ENCODE measurements around the gene EIF4E.
"Not testable (repeated sequence)": the region's sequence is repeated elsewhere in the genome, so short reads cannot be mapped to it uniquely, and the experiment has no call there.

EIF4E gene

GRCh38 chr4:98934851-98935250 lies 5.9 kb upstream of the EIF4E start:
- not testable (repeated sequence) for H3K9me3 ChIP-seq (ENCODE audit: control insufficient read depth in 5 of 5, low read length in 5 of 5); H3K4me1 ChIP-seq (ENCODE audit: control insufficient read depth in 5 of 5, insufficient read depth in 5 of 5, low read length in 5 of 5); H3K9ac ChIP-seq (ENCODE audit: low read length in 5 of 5); H3K27ac ChIP-seq (ENCODE audit: low read depth, low read length); H3K27me3 ChIP-seq (ENCODE audit: control insufficient read depth in 5 of 5, insufficient read depth in 4 of 5, low read length in 5 of 5); H3K36me3 ChIP-seq (ENCODE audit: control insufficient read depth in 5 of 5, insufficient read depth in 5 of 5, low read length in 5 of 5); H3K4me3 ChIP-seq (ENCODE audit: low read depth in 1 of 5, low read length in 5 of 5)

GRCh38 chr4:98932539-98932938 lies 3.6 kb upstream of the EIF4E start:
- Histone ChIP-seq H3K4me3 (ENCODE audit: low read depth in 1 of 5, low read length in 5 of 5) (no peak overlapping the region), H3K27me3 (ENCODE audit: control insufficient read depth in 5 of 5, insufficient read depth in 4 of 5, low read length in 5 of 5) (no peaks in the 10 kb centered on the region), H3K4me1 (ENCODE audit: control insufficient read depth in 5 of 5, insufficient read depth in 5 of 5, low read length in 5 of 5) (peaks cover 3 to 20% (median 8%) of the 10 kb centered on the region in 5 donors), H3K9me3 (ENCODE audit: control insufficient read depth in 5 of 5, low read length in 5 of 5) (no peaks in the 10 kb centered on the region), H3K36me3 (ENCODE audit: control insufficient read depth in 5 of 5, insufficient read depth in 5 of 5, low read length in 5 of 5) (no peaks in the 10 kb centered on the region), H3K27ac (ENCODE audit: low read depth, low read length) (no peak overlapping the region), H3K9ac (ENCODE audit: low read length in 5 of 5) (no peak overlapping the region)

GRCh38 chr4:98930311-98930865 lies 1.5 kb upstream of the EIF4E start:
- Histone ChIP-seq H3K36me3 (ENCODE audit: control insufficient read depth in 5 of 5, insufficient read depth in 5 of 5, low read length in 5 of 5) (no peaks in the 10 kb centered on the region), H3K4me3 (ENCODE audit: low read depth in 1 of 5, low read length in 5 of 5) (peak overlapping the region; percentile 12 to 99 (median 82)), H3K4me1 (ENCODE audit: control insufficient read depth in 5 of 5, insufficient read depth in 5 of 5, low read length in 5 of 5) (peaks cover 3 to 20% (median 11%) of the 10 kb centered on the region in 5 donors), H3K27ac (ENCODE audit: low read depth, low read length) (peak overlapping the region; percentile 100), H3K9ac (ENCODE audit: low read length in 5 of 5) (peak overlapping the region in 4 of 5 donors; percentile 50 to 100 (median 100)), H3K9me3 (ENCODE audit: control insufficient read depth in 5 of 5, low read length in 5 of 5) (no peaks in the 10 kb centered on the region), H3K27me3 (ENCODE audit: control insufficient read depth in 5 of 5, insufficient read depth in 4 of 5, low read length in 5 of 5) (no peaks in the 10 kb centered on the region)

- H3K27ac ChIP-seq (ENCODE audit: low read depth, low read length), result peak overlapping the region; percentile 100
- H3K9ac ChIP-seq (ENCODE audit: low read length in 5 of 5), result peak overlapping the region; percentile 86 to 100 (median 99)
- no peaks in the 10 kb centered on the region for H3K36me3 ChIP-seq (ENCODE audit: control insufficient read depth in 5 of 5, insufficient read depth in 5 of 5, low read length in 5 of 5)
- peak overlapping the region; percentile 77 to 99 (median 93) for H3K4me3 ChIP-seq (ENCODE audit: low read depth in 1 of 5, low read length in 5 of 5)
- H3K4me1 ChIP-seq (ENCODE audit: control insufficient read depth in 5 of 5, insufficient read depth in 5 of 5, low read length in 5 of 5), result peaks cover 3 to 20% (median 11%) of the 10 kb centered on the region in 5 donors
- no peaks in the 10 kb centered on the region for H3K9me3 ChIP-seq (ENCODE audit: control insufficient read depth in 5 of 5, low read length in 5 of 5)
- H3K27me3 ChIP-seq (ENCODE audit: control insufficient read depth in 5 of 5, insufficient read depth in 4 of 5, low read length in 5 of 5), result no peaks in the 10 kb centered on the region
These were observed 671 bp upstream of the EIF4E start for GRCh38 chr4:98929341-98930267.

GRCh38 chr4:98928131-98928504 lies 815 bp downstream of the EIF4E start:
- no peaks in the 10 kb centered on the region for H3K36me3 ChIP-seq (ENCODE audit: control insufficient read depth in 5 of 5, insufficient read depth in 5 of 5, low read length in 5 of 5)
- H3K4me1 ChIP-seq (ENCODE audit: control insufficient read depth in 5 of 5, insufficient read depth in 5 of 5, low read length in 5 of 5), result peaks cover 3 to 20% (median 11%) of the 10 kb centered on the region in 5 donors
- peak overlapping the region; percentile 100 for H3K27ac ChIP-seq (ENCODE audit: low read depth, low read length)
- peak overlapping the region; percentile 77 to 97 (median 93) for H3K4me3 ChIP-seq (ENCODE audit: low read depth in 1 of 5, low read length in 5 of 5)
- H3K9ac ChIP-seq (ENCODE audit: low read length in 5 of 5), result peak overlapping the region; percentile 77 to 100 (median 98)
- H3K27me3 ChIP-seq (ENCODE audit: control insufficient read depth in 5 of 5, insufficient read depth in 4 of 5, low read length in 5 of 5), result no peaks in the 10 kb centered on the region
- H3K9me3 ChIP-seq (ENCODE audit: control insufficient read depth in 5 of 5, low read length in 5 of 5), result no peaks in the 10 kb centered on the region

- not testable (repeated sequence) for H3K36me3 ChIP-seq (ENCODE audit: control insufficient read depth in 5 of 5, insufficient read depth in 5 of 5, low read length in 5 of 5); H3K4me3 ChIP-seq (ENCODE audit: low read depth in 1 of 5, low read length in 5 of 5); H3K9ac ChIP-seq (ENCODE audit: low read length in 5 of 5); H3K9me3 ChIP-seq (ENCODE audit: control insufficient read depth in 5 of 5, low read length in 5 of 5); H3K27ac ChIP-seq (ENCODE audit: low read depth, low read length); H3K27me3 ChIP-seq (ENCODE audit: control insufficient read depth in 5 of 5, insufficient read depth in 4 of 5, low read length in 5 of 5)
- H3K4me1 ChIP-seq (ENCODE audit: control insufficient read depth in 5 of 5, insufficient read depth in 5 of 5, low read length in 5 of 5), result peaks cover 3 to 20% (median 11%) of the 10 kb centered on the region in 5 donors
These were observed 2.7 kb downstream of the EIF4E start for GRCh38 chr4:98926257-98926656.

- no peaks in the 10 kb centered on the region for H3K9me3 ChIP-seq (ENCODE audit: control insufficient read depth in 5 of 5, low read length in 5 of 5)
- H3K4me1 ChIP-seq (ENCODE audit: control insufficient read depth in 5 of 5, insufficient read depth in 5 of 5, low read length in 5 of 5), result peaks cover 0 to 2% (median 0%) of the 10 kb centered on the region in 5 donors
- H3K9ac ChIP-seq (ENCODE audit: low read length in 5 of 5), result no peak overlapping the region
- peaks cover 0 to 4% (median 3%) of the 10 kb centered on the region in 5 donors for H3K36me3 ChIP-seq (ENCODE audit: control insufficient read depth in 5 of 5, insufficient read depth in 5 of 5, low read length in 5 of 5)
- no peaks in the 10 kb centered on the region for H3K27me3 ChIP-seq (ENCODE audit: control insufficient read depth in 5 of 5, insufficient read depth in 4 of 5, low read length in 5 of 5)
- no peak overlapping the region for H3K27ac ChIP-seq (ENCODE audit: low read depth, low read length)
- no peak overlapping the region for H3K4me3 ChIP-seq (ENCODE audit: low read depth in 1 of 5, low read length in 5 of 5)
These were observed 7.6 kb downstream of the EIF4E start for GRCh38 chr4:98921292-98921691.

- Histone ChIP-seq H3K27ac (ENCODE audit: low read depth, low read length) (no peak overlapping the region), H3K4me1 (ENCODE audit: control insufficient read depth in 5 of 5, insufficient read depth in 5 of 5, low read length in 5 of 5) (peaks cover 0 to 2% (median 0%) of the 10 kb centered on the region in 5 donors), H3K9ac (ENCODE audit: low read length in 5 of 5) (no peak overlapping the region), H3K4me3 (ENCODE audit: low read depth in 1 of 5, low read length in 5 of 5) (no peak overlapping the region), H3K36me3 (ENCODE audit: control insufficient read depth in 5 of 5, insufficient read depth in 5 of 5, low read length in 5 of 5) (peaks cover 0 to 4% (median 3%) of the 10 kb centered on the region in 5 donors), H3K9me3 (ENCODE audit: control insufficient read depth in 5 of 5, low read length in 5 of 5) (no peaks in the 10 kb centered on the region), H3K27me3 (ENCODE audit: control insufficient read depth in 5 of 5, insufficient read depth in 4 of 5, low read length in 5 of 5) (no peaks in the 10 kb centered on the region)
These were observed 8.9 kb downstream of the EIF4E start for GRCh38 chr4:98919996-98920395.

- H3K27ac ChIP-seq (ENCODE audit: low read depth, low read length); H3K4me3 ChIP-seq (ENCODE audit: low read depth in 1 of 5, low read length in 5 of 5); H3K36me3 ChIP-seq (ENCODE audit: control insufficient read depth in 5 of 5, insufficient read depth in 5 of 5, low read length in 5 of 5); H3K9me3 ChIP-seq (ENCODE audit: control insufficient read depth in 5 of 5, low read length in 5 of 5); H3K27me3 ChIP-seq (ENCODE audit: control insufficient read depth in 5 of 5, insufficient read depth in 4 of 5, low read length in 5 of 5); H3K4me1 ChIP-seq (ENCODE audit: control insufficient read depth in 5 of 5, insufficient read depth in 5 of 5, low read length in 5 of 5); H3K9ac ChIP-seq (ENCODE audit: low read length in 5 of 5): not testable (repeated sequence)
These were observed 18.2 kb downstream of the EIF4E start for GRCh38 chr4:98910728-98911127.

- Histone ChIP-seq H3K36me3 (ENCODE audit: control insufficient read depth in 5 of 5, insufficient read depth in 5 of 5, low read length in 5 of 5) (no peaks in the 10 kb centered on the region), H3K27me3 (ENCODE audit: control insufficient read depth in 5 of 5, insufficient read depth in 4 of 5, low read length in 5 of 5) (no peaks in the 10 kb centered on the region), H3K27ac (ENCODE audit: low read depth, low read length) (no peak overlapping the region), H3K4me1 (ENCODE audit: control insufficient read depth in 5 of 5, insufficient read depth in 5 of 5, low read length in 5 of 5) (peaks cover 0 to 10% (median 6%) of the 10 kb centered on the region in 5 donors), H3K9me3 (ENCODE audit: control insufficient read depth in 5 of 5, low read length in 5 of 5) (no peaks in the 10 kb centered on the region), H3K4me3 (ENCODE audit: low read depth in 1 of 5, low read length in 5 of 5) (no peak overlapping the region), H3K9ac (ENCODE audit: low read length in 5 of 5) (no peak overlapping the region)
These were observed 19.1 kb downstream of the EIF4E start for GRCh38 chr4:98909646-98910401.

Data from subcutaneous abdominal adipose tissue (tissue), 5 donors.